ENCODE data around the gene CPN2.

Gene CPN2

GRCh38 chr3:194350726-194351071 is 429 bp downstream of the CPN2 start:
- FAIRE-seq, result no peak

GRCh38 chr3:194348354-194348753 is 2.8 kb downstream of the CPN2 start:
- FAIRE-seq, result no peak

DNA sequence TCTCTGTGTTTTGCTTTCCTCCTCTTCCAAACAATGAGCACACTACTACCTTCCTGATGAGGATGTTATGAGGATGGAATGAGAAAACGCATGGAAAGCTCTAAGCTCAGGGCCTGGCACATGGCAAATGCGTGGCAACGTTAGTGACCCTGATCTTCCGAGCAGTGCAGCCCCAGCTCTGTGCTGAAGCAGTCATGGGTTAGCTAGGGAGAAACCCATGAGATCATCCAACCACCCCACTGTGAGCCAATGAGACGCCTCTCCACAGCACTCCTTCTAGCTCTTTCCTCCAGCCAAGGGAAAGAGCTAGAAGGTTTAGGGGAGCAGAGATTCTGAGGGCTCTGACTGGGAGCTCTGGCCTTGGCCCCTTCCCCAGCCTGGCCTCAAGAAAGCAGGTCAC is 4.5 kb downstream of the CPN2 start:
- no peak for FAIRE-seq

- no peak for FAIRE-seq
These were observed 5.1 kb downstream of the CPN2 start for GRCh38 chr3:194346035-194346434.

GRCh38 chr3:194344012-194344411 is 7.1 kb downstream of the CPN2 start:
- FAIRE-seq, result no peak

GRCh38 chr3:194343561-194343893 is 7.6 kb downstream of the CPN2 start:
- FAIRE-seq, result no peak

- FAIRE-seq, result no peak
These were observed 8.1 kb downstream of the CPN2 start for GRCh38 chr3:194342861-194343560.

DNA sequence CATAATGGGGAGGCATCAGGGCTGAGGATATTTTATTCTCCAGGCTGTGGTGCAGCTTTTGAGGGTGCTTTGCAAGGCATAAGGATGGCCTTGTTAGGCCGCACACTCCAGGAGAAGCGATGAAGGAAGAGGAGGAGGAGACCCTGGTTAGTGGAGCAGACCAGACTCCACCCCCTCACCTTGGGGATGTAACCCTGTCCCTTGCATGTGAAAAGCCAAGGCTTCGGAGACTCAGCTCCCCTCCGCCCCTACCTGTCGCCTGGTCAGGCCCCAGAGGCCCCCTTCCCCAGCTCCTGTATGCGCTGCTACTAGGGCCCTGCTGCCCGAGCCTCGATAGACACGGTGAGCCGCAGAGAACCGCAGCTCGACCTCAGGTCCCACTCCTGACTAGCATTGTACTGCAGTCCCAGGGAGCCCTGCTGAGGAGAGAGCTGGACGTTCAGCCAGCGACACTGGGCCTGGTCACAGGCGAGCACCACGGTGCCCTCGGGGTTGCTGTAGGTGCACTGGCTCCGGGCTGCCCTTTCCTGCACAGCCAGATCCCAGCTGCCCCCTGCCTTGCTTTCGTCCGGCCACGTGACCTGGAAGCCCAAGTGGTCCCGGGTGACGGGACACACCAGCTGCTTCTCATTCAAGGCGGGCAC is 10.2 kb downstream of the CPN2 start:
- no peak for FAIRE-seq

DNA sequence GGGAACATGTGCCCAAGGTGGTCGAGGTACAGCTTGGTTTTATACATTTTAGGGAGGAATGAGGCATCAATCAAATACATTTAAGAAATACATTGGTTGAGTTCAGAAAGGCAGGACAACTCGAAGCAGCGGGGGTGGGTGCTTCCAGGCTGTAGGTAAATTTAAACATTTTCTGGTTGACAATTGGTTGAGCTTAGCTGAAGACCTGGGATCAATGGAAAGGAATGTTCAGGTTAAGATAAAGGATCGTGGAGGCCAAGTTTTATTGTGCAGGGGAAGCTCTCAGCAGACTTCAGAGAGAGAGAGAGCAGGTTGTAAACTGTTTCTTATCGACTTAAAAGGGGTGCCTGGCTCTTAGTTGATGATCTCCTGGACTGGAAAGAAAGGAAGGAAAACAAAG is 11.3 kb downstream of the CPN2 start:
- no peak for FAIRE-seq

DNA sequence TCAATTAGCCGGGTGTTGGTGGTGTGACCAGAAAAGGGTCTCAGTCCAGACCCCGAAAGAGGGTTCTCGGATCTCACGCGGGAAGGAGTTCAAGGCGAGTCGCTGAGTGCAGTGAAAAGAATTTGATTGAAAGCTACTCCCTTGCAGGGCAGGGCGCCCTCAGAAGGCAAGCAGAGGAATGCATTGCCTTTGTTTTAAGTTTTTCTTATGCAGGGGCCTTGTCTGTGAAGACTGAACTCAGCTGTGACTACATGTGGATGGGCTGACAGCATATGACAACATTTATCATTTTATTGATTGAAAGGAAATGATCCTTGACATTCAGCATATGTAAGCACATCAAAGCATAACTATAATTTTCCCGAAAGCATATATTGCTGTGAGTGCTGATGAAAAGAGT is 11.8 kb downstream of the CPN2 start:
- no peak for FAIRE-seq

DNA sequence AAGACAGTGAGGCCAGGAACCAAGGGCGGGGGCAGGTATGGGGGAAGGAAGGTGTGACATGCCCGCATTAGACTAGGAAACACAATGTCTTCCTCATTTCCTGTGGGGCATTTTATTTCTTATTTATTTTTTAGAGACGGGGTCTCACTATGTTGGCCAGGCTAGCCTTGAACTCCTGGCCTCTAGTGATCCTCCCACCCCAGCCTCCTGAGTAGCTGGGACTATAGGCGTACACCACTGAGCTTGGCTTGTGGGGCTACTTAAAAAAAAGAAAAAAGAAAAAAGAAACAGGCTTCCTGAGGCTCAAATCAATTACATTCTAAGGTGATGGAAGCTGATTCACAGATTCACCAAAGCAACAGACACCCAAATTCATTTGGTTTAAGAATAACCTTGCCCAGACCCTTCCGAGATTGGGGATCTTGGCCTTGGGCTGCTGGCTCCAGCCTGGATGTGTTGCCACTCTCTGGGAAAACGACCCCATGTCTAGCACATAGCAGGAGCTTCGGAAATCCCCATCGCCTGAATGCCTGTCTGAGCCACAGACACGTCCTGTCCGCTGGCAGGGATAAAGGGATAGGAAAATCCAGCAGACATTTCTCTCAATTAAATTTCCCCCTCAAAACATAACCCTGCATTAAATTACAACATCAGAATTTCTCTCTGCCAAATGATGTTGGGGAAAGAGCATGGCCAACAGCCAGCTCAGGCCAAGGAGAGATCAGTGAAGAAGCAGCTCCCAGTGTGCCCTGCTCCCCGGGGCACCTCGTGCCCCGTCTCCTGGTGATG is 13.0 kb downstream of the CPN2 start:
- FAIRE-seq, result no peak

DNA sequence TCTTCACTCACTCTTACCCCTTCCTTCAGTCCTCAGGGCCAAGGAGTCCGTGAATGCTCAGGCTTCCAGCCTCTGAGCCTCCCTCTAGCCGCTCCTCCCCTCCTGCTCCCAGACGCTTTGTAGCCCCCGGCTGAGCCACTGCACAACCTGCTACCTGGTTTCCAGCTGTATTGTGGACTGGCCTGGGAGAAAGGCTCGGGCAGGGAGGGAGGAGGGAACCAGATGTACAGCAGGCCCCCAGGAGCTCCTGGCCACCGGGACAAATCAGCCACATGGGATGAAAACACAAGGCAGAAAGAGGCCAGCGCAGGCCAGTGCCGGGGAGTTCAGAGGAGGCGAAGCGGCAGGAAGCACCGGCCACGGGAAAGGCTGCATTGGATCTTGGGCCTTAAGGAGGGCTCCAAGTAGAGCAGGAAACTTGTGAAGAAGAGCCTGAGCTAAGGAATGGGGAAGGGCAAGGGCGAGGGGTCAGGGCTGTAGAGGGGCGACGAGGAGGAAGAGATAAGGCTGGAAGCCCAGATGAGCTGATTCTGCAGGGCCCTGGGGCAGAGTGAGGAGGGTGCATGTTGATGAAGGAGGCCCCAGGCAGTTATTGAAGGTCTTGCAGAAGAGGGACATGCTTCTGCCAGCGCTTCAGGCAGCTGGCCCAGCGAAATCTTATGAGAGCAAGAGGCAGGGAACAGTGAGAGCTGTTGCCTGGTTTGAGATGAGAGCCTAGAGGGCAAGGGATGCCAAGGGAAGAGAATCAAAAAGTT is 14.3 kb downstream of the CPN2 start:
- no peak for FAIRE-seq

GRCh38 chr3:194333981-194334320 is 17.2 kb downstream of the CPN2 start:
- FAIRE-seq, result no peak

DNA sequence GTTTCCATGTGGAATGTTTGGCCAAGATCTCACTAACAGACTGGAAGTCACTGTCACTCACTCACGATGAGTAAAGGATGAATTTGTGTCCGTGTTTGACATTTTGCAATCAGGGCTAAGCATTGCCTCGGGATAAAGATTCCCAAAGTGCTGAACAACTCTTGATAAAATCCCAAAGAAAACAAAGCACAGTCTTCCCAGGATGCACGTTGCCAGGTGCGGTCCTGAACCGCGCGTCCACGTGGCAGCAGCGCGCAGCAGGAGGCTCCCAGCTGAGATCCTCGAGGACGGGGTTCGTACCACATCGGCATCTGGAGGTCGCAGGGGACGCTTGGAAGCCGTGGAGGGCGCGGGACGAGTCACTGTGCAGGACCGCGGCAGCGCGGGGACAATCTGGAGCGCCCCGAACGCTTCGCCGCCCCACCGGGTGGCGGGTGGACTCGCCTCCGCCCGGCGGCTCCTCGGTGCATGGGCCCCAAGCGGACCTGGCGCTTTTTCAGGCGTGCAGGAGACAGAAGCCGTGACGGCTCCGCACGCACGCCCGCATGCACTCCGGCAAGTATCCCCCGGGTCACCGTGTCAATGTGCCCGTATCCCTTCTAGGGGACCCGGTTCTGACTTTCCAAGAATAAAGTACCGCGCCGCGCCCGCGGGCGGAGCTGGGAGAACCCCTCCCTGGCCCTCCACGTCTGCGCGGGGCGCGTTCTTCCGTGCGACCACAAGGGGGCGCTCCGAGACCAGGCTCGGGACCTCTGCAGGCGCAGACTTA is 17.7 kb downstream of the CPN2 start:
- FAIRE-seq, result no peak

DNA sequence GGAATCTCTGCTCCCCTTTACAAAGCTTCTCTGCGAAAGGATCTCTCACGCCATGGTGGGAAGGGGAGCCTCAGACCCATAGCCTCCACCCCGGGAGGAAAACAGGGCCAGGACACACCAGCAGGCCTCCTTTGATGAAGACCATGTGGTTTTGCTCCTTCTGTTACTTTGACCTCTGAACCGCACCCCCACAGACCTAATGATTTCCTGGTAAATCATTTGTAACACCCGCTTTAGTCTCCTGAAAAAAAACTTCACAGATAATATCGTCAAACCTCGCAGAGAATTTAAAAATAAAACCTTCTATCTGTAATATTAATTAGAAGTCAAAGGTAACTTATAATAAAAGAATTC is 18.3 kb downstream of the CPN2 start:
- FAIRE-seq, result no peak

GRCh38 chr3:194330579-194330978 is 20.5 kb downstream of the CPN2 start:
- no peak for FAIRE-seq

DNA sequence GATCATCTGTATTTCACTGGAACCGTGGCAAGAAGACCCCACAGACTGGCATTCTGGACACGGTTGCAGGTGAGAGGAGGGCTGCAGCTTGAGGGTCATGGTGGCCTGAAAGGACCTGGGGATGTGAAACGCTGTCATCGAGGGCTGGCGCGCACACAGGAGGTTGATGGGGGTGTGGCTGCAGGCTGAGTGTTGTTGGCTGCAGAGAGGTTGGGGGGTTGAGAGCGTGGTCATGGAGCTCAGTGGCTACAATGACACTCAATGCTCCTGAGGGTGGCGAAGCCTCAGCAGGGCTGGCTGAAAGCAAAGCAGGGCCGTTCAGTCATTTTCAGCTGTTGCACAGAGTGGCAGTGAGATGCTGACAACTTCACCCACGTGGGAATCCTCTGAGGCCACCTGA is 21.0 kb downstream of the CPN2 start:
- no peak for FAIRE-seq

GRCh38 chr3:194329583-194329965 is 21.6 kb downstream of the CPN2 start:
- FAIRE-seq, result no peak

DNA sequence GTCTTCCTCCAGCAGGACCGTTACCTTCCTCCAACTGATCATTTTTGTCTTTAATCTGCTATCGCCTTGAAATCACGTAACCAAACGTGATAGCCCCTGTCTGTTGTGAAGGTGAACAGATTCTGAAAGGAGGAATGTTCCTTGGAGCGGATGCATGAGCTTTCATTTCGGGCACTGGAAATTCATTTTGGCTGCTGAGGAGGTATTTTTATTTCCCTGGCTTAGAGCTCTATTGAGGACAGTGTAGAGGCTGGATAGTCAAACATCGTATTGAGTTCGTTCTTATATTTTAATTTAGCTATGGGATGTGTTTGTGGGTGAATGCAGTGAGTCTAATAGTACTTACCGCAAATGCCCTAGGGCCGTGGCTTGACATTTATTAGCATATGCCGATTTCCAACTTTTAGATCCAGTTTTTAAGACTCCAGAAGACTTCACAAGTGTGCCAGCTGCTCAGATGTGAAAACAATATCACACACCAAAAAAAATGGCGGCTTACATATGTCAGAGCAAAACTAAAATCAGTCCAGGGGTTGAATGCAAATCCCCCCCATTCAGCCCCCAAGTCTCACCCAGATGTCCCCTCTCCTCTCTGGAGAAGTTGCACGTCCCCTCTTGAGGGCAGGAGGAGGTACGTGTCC is 22.1 kb downstream of the CPN2 start:
- FAIRE-seq, result no peak

DNA sequence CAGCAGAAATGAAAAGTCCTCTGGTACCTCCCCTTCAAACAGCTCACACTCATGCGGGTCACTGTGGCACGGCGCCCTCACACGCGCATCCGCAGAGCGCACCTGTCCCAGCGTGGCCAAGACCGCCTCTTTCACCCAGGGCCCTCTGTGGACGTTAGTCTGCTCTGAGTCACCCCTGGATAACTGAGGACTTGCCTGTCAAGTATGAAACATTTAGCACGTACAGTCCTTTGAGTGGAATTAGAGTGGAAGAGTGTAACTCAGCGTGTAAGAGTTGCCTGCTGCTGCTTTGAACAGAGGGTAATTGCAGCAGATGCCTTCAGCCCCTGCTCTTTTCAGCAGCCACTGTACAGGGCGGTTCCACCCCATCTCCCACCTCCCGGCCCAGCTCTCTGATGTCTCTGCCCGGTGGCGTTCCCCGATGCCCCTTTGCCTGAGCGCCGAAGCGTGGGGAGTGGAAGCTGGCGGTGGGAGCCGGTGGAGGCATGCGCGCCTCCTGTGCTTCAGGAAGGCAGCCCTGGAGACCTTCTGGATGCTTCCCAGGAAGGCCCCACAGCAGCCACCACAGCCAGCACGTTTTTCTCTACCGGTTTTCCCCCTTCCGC is 23.0 kb downstream of the CPN2 start:
- FAIRE-seq, result no peak

DNA sequence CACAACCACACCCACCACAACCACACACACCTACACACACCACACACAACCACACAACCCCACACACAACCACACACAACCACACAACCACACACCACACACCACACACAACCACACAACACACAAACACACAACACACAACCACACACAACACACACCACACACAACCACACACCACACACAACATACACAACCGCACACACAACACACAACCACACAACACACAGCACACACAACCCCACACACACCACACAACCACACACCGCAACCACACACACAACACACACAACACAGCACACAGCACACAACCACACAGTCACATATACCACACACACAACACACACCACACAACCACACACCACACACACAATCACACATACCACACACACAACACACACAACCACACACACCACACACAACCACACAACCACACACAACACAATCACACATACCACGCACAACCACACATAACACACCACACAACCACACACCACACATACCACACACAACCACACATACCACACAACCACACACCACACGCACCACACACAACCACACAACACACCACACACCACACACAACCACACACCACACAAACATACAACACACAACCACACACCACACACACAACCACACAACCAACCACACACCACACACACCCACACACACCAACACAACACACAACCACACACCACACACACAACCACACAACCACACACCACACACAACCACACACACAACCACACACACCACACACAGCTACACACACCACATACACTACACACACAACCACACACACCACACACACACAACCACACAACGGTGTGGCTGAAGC is 23.7 kb downstream of the CPN2 start:
- FAIRE-seq, result no peak

DNA sequence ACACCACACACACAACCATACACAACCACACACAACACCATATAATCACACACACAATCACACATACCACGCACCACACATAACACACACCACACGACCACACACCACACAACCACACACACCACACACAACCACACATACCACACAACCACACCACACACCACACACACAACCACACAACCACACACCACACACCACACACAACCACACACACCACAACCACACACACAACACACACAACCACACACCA is 24.2 kb downstream of the CPN2 start:
- no peak for FAIRE-seq
